GM18502 (cell line): ENCODE measurements around the gene ZNF205.

Experiments
- ATAC-seq: cut with Tn5 transposase; IDR thresholded peaks from one replicate; pipeline ENCODE4 v1.9.1; 2021; ENCODE audit warnings: mild to moderate bottlenecking; ENCODE audit not compliant: unreplicated experiment, poor library complexity

Gene ZNF205

DNA sequence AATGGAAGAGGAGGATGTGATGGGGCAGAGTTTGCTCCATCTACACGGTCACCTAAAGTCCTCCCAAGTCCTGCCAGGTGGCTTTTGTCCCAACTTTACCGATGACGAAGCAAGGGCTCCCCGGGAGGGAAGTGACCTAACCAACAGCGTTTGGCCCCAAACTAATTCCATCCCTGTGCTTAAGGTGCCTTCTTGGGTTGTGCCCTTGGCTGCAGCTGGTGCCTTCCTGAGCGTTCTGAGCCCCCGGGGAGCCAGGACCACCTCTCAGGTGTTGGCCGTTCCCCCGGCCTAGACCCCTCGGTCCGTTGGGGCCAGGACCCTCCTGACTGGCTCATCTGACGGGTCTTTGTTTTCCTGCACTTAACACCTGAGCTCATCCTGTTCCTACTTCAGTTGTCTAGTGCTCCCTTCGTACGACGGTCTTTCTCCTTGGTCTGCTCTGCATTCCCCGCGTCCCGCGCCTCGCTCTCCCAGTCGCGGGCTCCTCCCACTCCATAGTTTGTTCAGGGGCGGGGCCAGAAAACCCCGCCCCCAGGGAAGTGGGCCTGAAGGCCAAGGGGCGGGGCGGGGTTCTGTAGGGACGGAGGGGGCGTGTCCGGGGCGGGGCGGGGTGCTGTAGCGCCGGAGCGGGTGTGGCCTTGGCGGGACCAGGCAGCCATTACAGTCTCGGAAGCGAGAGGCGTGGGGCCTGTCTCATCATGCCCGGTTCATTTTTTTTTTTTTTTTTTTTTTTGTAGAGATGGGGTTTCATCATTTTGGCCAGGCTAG, 12.5 kb upstream of the ZNF205 start:
- ATAC-seq = peak; percentile 54

DNA sequence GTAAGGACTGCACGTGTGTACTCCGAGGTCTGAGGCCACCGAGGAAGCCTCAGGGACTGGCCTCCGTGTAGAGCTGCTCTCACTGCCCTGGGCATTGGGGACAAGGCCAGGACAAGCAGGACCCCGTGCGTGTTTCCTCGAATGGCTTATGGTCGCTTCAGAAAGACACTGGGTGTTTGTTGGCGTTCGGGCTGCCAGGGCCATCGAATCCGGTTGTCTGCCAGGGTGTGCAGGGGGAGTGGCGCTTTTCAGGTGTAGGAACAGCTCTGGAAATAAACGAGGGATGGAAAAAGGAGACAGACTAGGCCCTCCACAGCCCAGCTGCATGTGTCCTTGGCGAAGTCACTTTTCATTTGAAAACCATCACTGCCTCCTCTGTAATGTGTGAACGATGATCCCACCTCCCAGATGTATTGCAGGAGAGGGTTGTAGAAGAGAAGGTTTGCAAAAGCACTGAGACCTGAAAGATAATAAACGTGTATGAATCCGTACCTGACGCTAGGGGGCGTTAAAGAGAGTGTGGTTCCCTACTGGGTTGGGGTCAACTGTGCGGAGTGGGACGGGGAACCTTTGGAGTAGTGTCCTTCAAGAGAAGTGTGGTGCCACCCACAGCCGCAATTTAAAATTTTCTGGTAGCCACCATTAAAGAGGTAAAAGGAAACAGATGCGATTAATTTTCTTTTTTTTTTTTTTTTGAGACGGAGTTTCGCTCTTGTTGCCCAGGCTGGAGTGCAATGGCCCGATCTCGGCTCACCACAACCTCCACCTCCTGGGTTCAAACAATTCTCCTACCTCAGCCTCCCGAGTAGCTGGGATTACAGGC, 11.2 kb upstream of the ZNF205 start:
- ATAC-seq = no peak

DNA sequence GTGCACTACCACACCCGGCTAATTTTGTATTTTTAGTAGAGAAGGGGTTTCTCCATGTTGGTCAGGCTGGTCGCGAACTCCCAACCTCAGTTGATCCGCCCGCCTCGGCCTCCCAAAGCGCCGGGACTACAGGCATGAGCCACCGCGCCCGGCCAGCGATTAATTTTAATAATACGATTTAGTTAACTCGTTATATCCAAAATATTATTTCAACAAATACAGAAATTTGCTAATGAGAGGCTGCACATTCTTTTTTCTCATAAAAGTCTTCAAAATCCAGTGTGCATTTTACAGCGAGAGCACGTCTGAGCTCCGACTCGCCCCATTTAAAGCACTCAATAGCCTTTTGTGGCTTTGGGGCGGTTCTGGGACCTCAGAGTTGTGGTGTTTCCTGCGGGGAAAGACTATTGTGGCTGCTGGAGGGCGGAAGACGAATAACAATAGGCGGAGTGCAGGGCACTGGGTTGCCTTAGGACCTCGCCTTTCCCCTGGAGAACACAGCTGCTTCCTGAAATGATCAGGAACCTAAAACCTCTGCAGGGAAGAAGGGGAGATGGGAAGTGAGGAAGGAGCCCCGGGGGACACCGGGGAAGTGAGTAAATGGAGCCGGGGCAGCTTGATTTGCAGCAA, 10.4 kb upstream of the ZNF205 start:
- ATAC-seq = no peak

GRCh38 chr16:3106205-3106928, 6.0 kb upstream of the ZNF205 start:
- ATAC-seq = peak; percentile 88

- ATAC-seq = no peak
Observed at GRCh38 chr16:3112881-3113574, 642 bp downstream of the ZNF205 start.

GRCh38 chr16:3113765-3114479, 1.5 kb downstream of the ZNF205 start:
- ATAC-seq = no peak

GRCh38 chr16:3115003-3115402, 2.6 kb downstream of the ZNF205 start:
- ATAC-seq = no peak

DNA sequence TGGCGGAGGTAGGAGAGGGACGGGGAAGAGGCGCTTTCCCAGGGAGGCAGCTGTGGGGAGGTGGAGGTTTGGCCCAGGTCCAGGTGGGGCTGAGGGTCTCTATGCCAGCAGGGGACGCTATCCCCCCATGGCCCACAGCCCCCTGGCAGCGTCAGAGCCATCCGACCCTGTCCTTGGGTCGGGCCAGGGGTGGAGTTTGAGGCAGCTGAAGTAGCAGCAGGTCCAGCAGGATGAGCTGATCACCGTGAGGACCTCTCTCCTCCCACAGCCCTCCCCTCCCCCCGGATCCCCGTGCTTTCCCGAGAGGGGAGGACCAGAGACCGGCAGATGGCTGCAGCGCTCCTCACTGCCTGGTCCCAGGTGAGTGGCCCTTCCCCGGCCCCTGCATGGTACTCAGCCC, 3.2 kb downstream of the ZNF205 start:
- ATAC-seq = no peak

GRCh38 chr16:3118204-3118790, 5.9 kb downstream of the ZNF205 start:
- no peak for ATAC-seq

DNA sequence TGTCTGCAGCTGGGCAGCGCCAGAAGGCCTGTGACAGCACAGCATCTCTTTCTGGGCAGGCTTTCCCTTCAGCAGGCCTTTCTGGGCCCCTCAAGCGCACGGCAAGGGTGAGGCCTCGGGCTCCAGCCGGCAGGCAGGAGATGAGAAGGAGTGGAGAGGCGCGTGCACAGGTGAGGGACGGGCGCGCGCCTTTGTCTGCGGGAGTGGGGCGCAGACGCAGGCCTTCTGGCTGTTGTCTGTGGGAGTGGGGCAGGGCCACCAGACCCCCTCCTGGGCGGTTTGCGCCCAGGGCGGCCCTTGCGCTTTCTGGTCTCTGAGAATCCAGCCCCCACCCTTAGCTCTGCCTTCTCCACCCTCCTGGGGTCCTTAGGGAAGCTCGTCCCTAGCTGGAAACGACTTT, 6.5 kb downstream of the ZNF205 start:
- ATAC-seq = no peak

DNA sequence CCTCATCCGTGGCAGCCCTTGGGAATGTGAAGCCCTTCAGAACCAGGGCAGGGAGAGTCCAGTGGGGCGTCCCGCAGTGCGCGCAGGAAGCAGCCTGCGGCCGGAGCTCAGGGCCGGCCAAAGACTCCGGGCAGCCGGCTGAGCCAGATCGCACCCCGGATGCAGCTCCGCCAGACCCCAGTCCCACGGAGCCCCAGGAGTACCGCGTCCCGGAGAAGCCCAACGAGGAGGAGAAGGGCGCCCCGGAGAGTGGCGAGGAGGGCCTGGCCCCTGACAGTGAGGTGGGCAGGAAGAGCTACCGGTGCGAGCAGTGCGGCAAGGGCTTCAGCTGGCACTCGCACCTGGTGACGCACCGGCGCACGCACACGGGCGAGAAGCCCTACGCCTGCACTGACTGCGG, 6.9 kb downstream of the ZNF205 start:
- no peak for ATAC-seq

DNA sequence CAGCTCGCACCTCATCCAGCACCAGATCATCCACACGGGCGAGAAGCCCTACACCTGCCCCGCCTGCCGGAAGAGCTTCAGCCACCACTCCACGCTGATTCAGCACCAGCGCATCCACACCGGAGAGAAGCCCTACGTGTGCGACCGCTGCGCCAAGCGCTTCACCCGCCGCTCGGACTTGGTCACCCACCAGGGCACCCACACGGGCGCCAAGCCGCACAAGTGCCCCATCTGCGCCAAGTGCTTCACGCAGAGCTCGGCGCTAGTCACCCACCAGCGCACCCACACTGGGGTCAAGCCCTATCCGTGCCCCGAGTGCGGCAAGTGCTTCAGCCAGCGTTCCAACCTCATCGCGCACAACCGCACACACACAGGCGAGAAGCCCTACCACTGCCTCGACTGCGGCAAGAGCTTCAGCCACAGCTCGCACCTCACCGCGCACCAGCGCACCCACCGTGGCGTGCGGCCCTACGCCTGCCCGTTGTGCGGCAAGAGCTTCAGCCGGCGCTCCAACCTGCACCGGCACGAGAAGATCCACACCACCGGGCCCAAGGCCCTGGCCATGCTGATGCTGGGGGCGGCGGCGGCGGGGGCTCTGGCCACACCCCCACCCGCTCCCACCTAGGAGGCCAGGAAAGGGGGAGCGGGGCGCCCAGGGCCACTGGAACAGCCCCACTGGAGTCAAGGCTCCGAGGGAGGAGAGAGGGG, 7.5 kb downstream of the ZNF205 start:
- ATAC-seq = no peak

DNA sequence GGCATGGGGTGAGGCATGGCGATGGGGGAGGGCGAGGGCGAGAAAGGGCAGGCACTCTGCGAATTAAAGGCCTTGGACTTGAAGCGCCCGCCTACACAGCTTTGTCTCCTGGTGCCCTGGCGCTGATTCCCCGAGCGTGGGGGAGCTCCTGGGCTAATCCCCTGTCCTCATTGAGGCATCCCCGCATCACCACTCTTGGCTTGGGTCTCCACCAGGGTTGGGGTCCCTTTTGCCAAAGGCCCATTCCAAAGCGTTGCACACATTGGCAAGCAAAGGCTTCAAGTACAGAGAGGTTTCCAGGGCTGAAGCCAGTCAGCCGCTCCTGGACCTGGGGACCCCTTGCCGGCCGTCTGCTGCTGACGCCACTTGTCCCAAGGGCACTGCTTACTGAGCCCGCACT, 8.0 kb downstream of the ZNF205 start:
- ATAC-seq = no peak

GRCh38 chr16:3121851-3122467, 9.6 kb downstream of the ZNF205 start:
- ATAC-seq = no peak

DNA sequence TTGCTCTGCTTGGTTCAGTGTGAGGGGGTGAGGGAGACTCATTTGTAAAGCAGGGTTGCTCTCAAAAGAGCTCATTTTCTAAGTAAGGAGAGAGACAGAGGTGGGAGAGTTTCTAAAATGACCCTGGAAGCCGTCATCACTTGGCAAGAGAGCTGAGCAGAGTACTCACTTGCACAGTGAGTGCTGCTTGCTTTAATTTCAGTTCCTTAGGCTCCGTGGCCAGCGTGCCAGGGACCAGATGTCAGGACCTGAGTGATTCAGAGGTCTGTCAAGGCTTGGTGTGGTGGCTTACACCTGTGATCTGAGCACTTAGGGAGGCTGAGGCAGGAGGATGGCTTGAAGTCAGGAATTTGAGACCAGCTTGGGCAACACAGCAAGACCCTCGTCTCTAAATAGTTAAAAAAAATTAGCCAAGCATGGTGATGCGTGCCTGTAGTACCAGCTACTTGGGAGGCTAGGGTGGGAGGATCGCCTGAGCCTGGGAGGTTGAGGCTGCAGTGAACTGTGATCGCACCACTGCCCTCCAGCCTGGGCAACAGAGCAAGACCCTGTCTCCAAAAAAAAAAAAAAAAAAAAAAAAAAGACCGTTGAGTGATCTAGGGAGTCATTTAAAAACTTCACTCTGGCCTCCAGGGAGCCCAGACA, 10.7 kb downstream of the ZNF205 start:
- no peak for ATAC-seq

DNA sequence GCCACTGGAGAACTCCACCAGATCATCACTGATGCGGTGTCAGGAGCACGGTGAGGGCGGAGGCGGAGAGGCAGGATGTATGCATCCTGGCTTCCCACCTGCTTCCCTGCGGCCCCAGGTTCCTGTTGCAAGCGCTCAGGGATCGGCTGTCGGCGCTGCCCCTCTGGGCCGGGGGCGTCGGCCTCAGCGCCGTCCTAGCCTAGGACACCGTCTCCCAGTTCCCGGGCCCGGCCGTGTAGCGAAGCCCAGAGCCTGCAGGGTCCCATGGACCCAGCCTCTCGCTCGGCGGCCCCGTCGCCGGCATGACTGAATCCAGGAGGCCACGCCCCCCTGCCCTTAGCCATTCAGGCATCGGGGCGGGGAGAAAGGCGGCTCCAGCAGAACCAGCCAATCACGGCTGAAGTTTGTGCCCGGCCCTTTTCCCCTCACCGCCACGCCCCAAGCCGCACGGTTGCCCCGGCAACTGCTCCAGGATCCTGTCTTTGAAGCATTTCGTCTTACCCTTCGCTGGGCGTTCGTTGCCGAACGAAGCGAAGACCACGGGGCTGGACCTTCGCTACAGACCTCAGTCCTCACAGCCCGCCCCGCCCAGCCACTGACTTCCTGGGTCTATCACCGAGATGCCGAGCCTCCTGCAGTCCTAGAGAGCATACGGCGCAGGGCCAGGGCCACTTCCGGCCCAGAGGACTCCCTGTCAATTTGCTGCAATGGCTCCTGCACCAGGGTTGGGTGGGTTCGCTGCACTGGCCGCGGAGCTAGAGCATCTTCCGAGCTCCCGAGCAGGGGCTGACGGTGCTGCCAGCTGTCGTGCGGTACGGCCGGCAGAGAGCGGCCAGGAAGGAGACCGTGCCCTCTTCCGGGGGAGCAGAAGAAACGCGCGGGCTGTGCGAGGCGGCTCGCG, 11.8 kb downstream of the ZNF205 start:
- ATAC-seq = peak; percentile 82

DNA sequence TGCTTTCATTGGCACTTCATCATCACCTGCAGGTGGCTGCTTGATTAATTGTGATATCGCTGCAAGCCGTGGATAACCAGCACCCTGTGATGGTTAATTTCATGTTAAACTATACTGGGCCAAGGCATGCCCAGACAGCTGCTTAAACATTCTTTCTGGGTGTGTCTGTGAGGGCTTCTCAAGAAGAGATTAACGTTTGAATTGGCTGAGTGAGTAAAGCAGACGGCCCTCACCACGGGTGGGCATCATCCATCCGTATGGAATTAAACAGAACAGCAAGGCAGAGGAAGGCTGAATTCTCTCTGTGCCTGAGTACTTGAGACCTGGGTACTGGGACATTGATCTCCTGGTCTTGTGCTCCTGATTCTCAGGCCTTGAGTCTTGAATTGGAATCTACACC, 15.4 kb downstream of the ZNF205 start:
- ATAC-seq = no peak
